HCT116 (cell line): ENCODE results near the gene HRK. TPM values are rescaled to one million over a fixed set of nuclear protein-coding genes. Genes with fewer than 3 reads are reported as not detected.

Experiments
- ATAC-seq: fragments of 200-7000 bp; cut with Tn5 transposase; 2 replicates; pipeline ENCODE4 v1.9.1; 2020; ENCODE audit warnings: mild to moderate bottlenecking, moderate library complexity
- BruUV-seq: library from RNA; stranded (reverse); fragments of 400-500 nt; replicated peaks from 2 replicates; lab custom pipeline; 2021; lab: Mats Ljungman, UMichigan
- CTCF ChIA-PET: fragments of 300-600 bp; sonication (Branson Sonifier 250); formaldehyde crosslinking; loops from one replicate; lab custom pipeline; 2021; ENCODE audit warnings: antibody characterized with exemption; lab: Charles Lee
- POLR2A ChIA-PET: fragments of 300-600, 350-600 bp; sonication (Branson Sonifier 250); formaldehyde crosslinking; loops from one replicate; lab custom pipeline; 2021; ENCODE audit warnings: antibody characterized with exemption; lab: Charles Lee
- RAD21 ChIA-PET, 2 experiments: fragments of 300-600 bp; sonication (Branson Sonifier 250); formaldehyde crosslinking; loops; one replicate each; lab custom pipeline; 2023; ENCODE audit warnings: low total read pairs in 2 of 2; ENCODE audit not compliant: uncharacterized antibody in 2 of 2, unreplicated experiment in 2 of 2, low non-redundant PET in 1 of 2; lab: Charles Lee
- DNase-seq: peaks from one replicate; pipeline ENCODE4 v3.0.0-alpha.2; 2010; ENCODE audit warnings: low read depth, low spot score
- H2AFZ ChIP-seq: fragments of 200-600 bp; shearing (Covaris generic), sonication (generic); 2 replicates; pipeline ENCODE4 v1.6.1; 2017; ENCODE audit warnings: low read depth, mixed run types, mixed read lengths, antibody characterized with exemption, low read length; ENCODE audit not compliant: poor library complexity, severe bottlenecking
- H3K27ac ChIP-seq: 2 replicates; pipeline ENCODE4 v1.5.1; 2012; ENCODE audit warnings: low read depth, low read length
- H3K27me3 ChIP-seq: fragments of 200-600 bp; sonication (generic); 2 replicates; pipeline ENCODE4 v1.6.1; 2016; ENCODE audit warnings: mixed run types, low read length, mixed read lengths; ENCODE audit not compliant: insufficient read depth
- H3K36me3 ChIP-seq, 2 experiments: fragments of 200-500 bp in 1 of 2; fragments of 200-600 bp in 1 of 2; sonication (Bioruptor generic) in 1 of 2; sonication (generic) in 1 of 2; 2 replicates each; pipeline versions ENCODE4 v1.5.1 to v1.6.1; 2014 to 2016; ENCODE audit warnings: low read length in 2 of 2, inconsistent platforms in 1 of 2, mixed read lengths in 1 of 2, mixed run types in 1 of 2; ENCODE audit not compliant: insufficient read depth in 2 of 2, control insufficient read depth in 1 of 2
- H3K4me1 ChIP-seq, 2 experiments: fragments of 200-600 bp in 1 of 2; sonication (generic) in 1 of 2; 2 replicates each; pipeline versions ENCODE4 v1.5.1 to v1.6.1; 2012 to 2017; ENCODE audit warnings: low read length in 2 of 2, inconsistent platforms in 1 of 2, mild to moderate bottlenecking in 1 of 2, mixed read lengths in 1 of 2, mixed run types in 1 of 2, moderate library complexity in 1 of 2; ENCODE audit not compliant: insufficient read depth in 2 of 2, control insufficient read depth in 1 of 2
- H3K4me2 ChIP-seq: fragments of 200-600 bp; sonication (generic); 2 replicates; pipeline ENCODE4 v1.6.1; 2017; ENCODE audit warnings: mixed run types, low read length, mixed read lengths
- H3K4me3 ChIP-seq, 2 experiments: fragments of 200-600 bp in 1 of 2; sonication (generic) in 1 of 2; replicated peaks in 1 of 2; 2 replicates each; pipeline ENCODE4 v1.5.1; 2011 to 2016; ENCODE audit warnings: low read length in 2 of 2, control low read depth in 1 of 2, low read depth in 1 of 2, mild to moderate bottlenecking in 1 of 2, mixed read lengths in 1 of 2, mixed run types in 1 of 2
- H3K79me2 ChIP-seq: fragments of 200-600 bp; sonication (generic); 2 replicates; pipeline ENCODE4 v1.6.1; 2017; ENCODE audit warnings: mild to moderate bottlenecking, mixed run types, low read length, moderate library complexity, mixed read lengths; ENCODE audit not compliant: insufficient read depth
- H3K9ac ChIP-seq: fragments of 200-600 bp; sonication (generic); 2 replicates; pipeline ENCODE4 v1.6.1; 2016; ENCODE audit warnings: low read length, mixed read lengths
- H3K9me2 ChIP-seq: fragments of 200-600 bp; sonication (generic), shearing (Covaris generic); 2 replicates; pipeline ENCODE4 v1.6.1; 2017; ENCODE audit warnings: mixed run types, mild to moderate bottlenecking, moderate library complexity; ENCODE audit not compliant: insufficient read depth
- H3K9me3 ChIP-seq, 2 experiments: fragments of 200-500 bp in 1 of 2; fragments of 200-600 bp in 1 of 2; sonication (Bioruptor generic) in 1 of 2; sonication (generic) in 1 of 2; 2 replicates each; pipeline ENCODE4 v1.6.1; 2014 to 2017; ENCODE audit warnings: low read length in 2 of 2, mixed read lengths in 2 of 2, inconsistent platforms in 1 of 2, low read depth in 1 of 2, mild to moderate bottlenecking in 1 of 2, mixed run types in 1 of 2, moderate library complexity in 1 of 2; ENCODE audit not compliant: control insufficient read depth in 1 of 2, insufficient read depth in 1 of 2
- H4K20me1 ChIP-seq: fragments of 200-600 bp; sonication (generic), shearing (Covaris generic); 2 replicates; pipeline ENCODE4 v1.6.1; 2017; ENCODE audit warnings: mixed run types, mild to moderate bottlenecking, moderate library complexity; ENCODE audit not compliant: insufficient read depth
- ELF1 ChIP-seq: IDR thresholded peaks from 2 replicates; pipeline ENCODE4 v1.6.1; 2012; ENCODE audit warnings: low read depth, borderline replicate concordance
- POLR2AphosphoS5 ChIP-seq: IDR thresholded peaks from 2 replicates; pipeline ENCODE4 v1.6.1; 2011; ENCODE audit warnings: mild to moderate bottlenecking, low read depth, low read length, moderate library complexity
- RAD21 ChIP-seq: IDR thresholded peaks from 2 replicates; pipeline ENCODE4 v1.6.1; 2012; ENCODE audit warnings: low read depth, mild to moderate bottlenecking
- SIN3A ChIP-seq: IDR thresholded peaks from 2 replicates; pipeline ENCODE4 v1.6.1; 2012; ENCODE audit warnings: low read depth
- TCF7L2 ChIP-seq: IDR thresholded peaks from 2 replicates; pipeline ENCODE4 v1.7.0; 2011; ENCODE audit warnings: borderline replicate concordance, inconsistent platforms; ENCODE audit not compliant: insufficient read depth, insufficient read length; ENCODE audit errors: extremely low read depth
- ZFX ChIP-seq: fragments of 450-650 bp; IDR thresholded peaks from 2 replicates; pipeline ENCODE4 v1.6.1; 2017
- intact Hi-C: fragments of 100-400 bp; cut with micrococcal nuclease; formaldehyde crosslinking; loops from 2 replicates; pipeline ENCODE4 v1.10.0; 2022
- total RNA-seq: library from RNA; stranded (reverse); gene quantifications from one replicate; pipeline ENCODE4 v1.2.1, GENCODE V29; 2021; ENCODE audit not compliant: unreplicated experiment
- TF ChIP-seq, protein P1 (sequence below): IDR thresholded peaks from 2 replicates; pipeline ENCODE4 v1.6.1; 2011; ENCODE audit warnings: mild to moderate bottlenecking, low read length, moderate library complexity; ENCODE audit not compliant: insufficient replicate concordance; ENCODE audit errors: extremely low read depth
- TF ChIP-seq, protein P2 (sequence below): IDR thresholded peaks from 2 replicates; pipeline ENCODE4 v1.6.1; 2012

Gene HRK
- total RNA-seq, 1 experiment from 2014 or later: 4.3 TPM

DNA sequence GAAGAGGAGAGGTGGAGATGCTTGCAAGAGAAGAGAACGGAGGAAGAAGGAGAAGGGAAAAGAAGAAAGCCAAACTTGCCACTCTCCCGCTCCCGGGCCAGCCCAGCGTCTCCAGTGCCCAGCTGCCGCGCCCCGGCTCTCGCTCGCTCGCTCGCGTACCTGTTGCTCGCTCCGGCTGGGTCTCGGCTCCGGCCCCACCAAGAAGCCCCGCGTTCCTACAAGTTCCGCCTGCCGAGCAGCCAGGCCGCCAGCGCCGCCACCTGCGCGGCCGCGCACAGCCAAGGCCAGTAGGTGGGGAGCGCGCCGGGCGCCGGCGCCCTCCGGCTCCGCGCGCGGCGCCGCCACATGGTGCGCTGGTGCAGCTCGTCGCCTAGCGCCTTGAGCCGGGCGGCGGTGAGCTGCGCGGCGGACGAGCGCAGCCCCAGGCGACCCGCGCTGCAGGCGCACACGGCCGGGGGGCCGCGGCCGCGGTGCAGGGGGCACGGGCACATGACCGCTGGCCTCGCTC lies 370 bp downstream of the HRK start:
- RAD21 ChIA-PET: no interaction called here
- DNase-seq: no peak
- peak overlapping the region; percentile 34; the same call in 1 of the 2 replicates for H3K27ac ChIP-seq

More for the DNA sequence above, 370 bp downstream of the HRK start:
- BruUV-seq: no TSS peak
- Histone ChIP-seq H2AFZ (peak overlapping the region; percentile 90), H3K27me3 (no peaks in the 10 kb centered on the region), H3K9ac (peak overlapping the region; percentile 65), H3K36me3 (no peaks in the 10 kb centered on the region), H3K9me2 (no peaks in the 10 kb centered on the region), H3K4me1 (peaks cover 14 to 32% of the 10 kb centered on the region in 2 experiments; a peak in 3 of 4 replicates), H3K4me3 (peak overlapping the region; percentile 61 to 67), H3K9me3 (no peaks in the 10 kb centered on the region), H3K4me2 (peak overlapping the region; percentile 87), H3K79me2 (no peaks in the 10 kb centered on the region), H4K20me1 (no peaks in the 10 kb centered on the region)
- POLR2A ChIA-PET: interaction anchor here (1.0 kb wide), 1 partner anchor 374 kb away, joined by 4 read pairs; no protein-coding TSS in a partner anchor
- intact Hi-C loops: no loop called here
- TF ChIP-seq ELF1: no peak
- peak; percentile 71 for TF ChIP-seq ZFX
- TF ChIP-seq, protein P1, sequence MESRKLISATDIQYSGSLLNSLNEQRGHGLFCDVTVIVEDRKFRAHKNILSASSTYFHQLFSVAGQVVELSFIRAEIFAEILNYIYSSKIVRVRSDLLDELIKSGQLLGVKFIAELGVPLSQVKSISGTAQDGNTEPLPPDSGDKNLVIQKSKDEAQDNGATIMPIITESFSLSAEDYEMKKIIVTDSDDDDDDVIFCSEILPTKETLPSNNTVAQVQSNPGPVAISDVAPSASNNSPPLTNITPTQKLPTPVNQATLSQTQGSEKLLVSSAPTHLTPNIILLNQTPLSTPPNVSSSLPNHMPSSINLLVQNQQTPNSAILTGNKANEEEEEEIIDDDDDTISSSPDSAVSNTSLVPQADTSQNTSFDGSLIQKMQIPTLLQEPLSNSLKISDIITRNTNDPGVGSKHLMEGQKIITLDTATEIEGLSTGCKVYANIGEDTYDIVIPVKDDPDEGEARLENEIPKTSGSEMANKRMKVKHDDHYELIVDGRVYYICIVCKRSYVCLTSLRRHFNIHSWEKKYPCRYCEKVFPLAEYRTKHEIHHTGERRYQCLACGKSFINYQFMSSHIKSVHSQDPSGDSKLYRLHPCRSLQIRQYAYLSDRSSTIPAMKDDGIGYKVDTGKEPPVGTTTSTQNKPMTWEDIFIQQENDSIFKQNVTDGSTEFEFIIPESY: no peak
- TF ChIP-seq SIN3A: no peak
- TF ChIP-seq, protein P2, sequence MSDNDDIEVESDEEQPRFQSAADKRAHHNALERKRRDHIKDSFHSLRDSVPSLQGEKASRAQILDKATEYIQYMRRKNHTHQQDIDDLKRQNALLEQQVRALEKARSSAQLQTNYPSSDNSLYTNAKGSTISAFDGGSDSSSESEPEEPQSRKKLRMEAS: peak; percentile 49
- peak; percentile 34; the same call in 1 of the 2 replicates for TF ChIP-seq RAD21
- TF ChIP-seq POLR2AphosphoS5: peak; percentile 52; the same call in 1 of the 2 replicates
- TF ChIP-seq TCF7L2: peak; percentile 57
- CTCF ChIA-PET: interaction anchor here (1.6 kb wide), 1 partner anchor 18 kb away, joined by 6 read pairs; no protein-coding TSS in a partner anchor
- peak; percentile 75 for ATAC-seq
